H1 (cell line): ENCODE measurements around the gene GPR42.
"Not testable (repeated sequence)": the region's sequence is repeated elsewhere in the genome, so short reads cannot be mapped to it uniquely, and the experiment has no call there.

Source experiments
- ASH2L ChIP-seq: fragments of 200-600, 300-600 bp; sonication (generic); IDR thresholded peaks from one replicate; pipeline ENCODE4 v1.7.1; 2017; ENCODE audit warnings: low read length
- CTCF ChIP-seq, 3 experiments: IDR thresholded peaks; 1 replicate in 2 of 3; 2 replicates in 1 of 3; pipeline versions ENCODE4 v1.5.1 to v1.6.1; 2011; ENCODE audit warnings: low read length in 3 of 3, mild to moderate bottlenecking in 3 of 3, inconsistent platforms in 2 of 3, low read depth in 1 of 3, moderate library complexity in 1 of 3; ENCODE audit not compliant: insufficient read depth in 1 of 3; ENCODE audit errors: control extremely low read depth in 1 of 3
- EP300 ChIP-seq, 2 experiments: IDR thresholded peaks; 1 replicate in 1 of 2; 2 replicates in 1 of 2; pipeline ENCODE4 v1.6.1; 2011 to 2012; ENCODE audit warnings: low read depth in 2 of 2, low read length in 2 of 2, mild to moderate bottlenecking in 2 of 2, borderline replicate concordance in 1 of 2, inconsistent platforms in 1 of 2, moderate library complexity in 1 of 2
- JUN ChIP-seq: IDR thresholded peaks from 2 replicates; pipeline ENCODE4 v1.6.1; 2011; ENCODE audit warnings: low read depth, mild to moderate bottlenecking, improper control_type of control experiment, low read length
- YY1 ChIP-seq: IDR thresholded peaks from 2 replicates; pipeline ENCODE4 v1.6.1; 2011; ENCODE audit warnings: low read depth, mild to moderate bottlenecking, low read length

GRCh38 chr19:35379545-35379944 is 8.7 kb downstream of the GPR42 start:
- not testable (repeated sequence) for TF ChIP-seq ASH2L; EP300 (IDR thresholded peaks at IDR 0.05; ENCODE audit: borderline replicate concordance in 1 of 2, low read depth in 2 of 2, low read length in 2 of 2); JUN; CTCF (IDR thresholded peaks at IDR 0.05; ENCODE audit: control extremely low read depth in 1 of 3, insufficient read depth in 1 of 3, low read depth in 1 of 3, low read length in 3 of 3); YY1
